Measurements from ENCODE around the gene EMID1.
A peak's percentile ranks its signal among the peaks of the same experiment; 100 is the strongest.

EMID1 gene

GRCh38 chr22:29209624-29209929, 3.9 kb downstream of the EMID1 start:
- peak overlapping the region; percentile 40 for H3K4me3 ChIP-seq (ENCODE audit: low read depth, low read length)
- no peak for DNase-seq (ENCODE audit: low read depth)
- TF ChIP-seq CTCF (IDR thresholded peaks at IDR 0.05; ENCODE audit: low read depth, low read length) (no peak), POLR2A (IDR thresholded peaks at IDR 0.05; ENCODE audit: extremely low read depth, insufficient read length) (no peak), MYC (IDR thresholded peaks at IDR 0.05; ENCODE audit: low read depth, low read length) (no peak), MAX (IDR thresholded peaks at IDR 0.05; ENCODE audit: low read depth, low read length) (no peak)

GRCh38 chr22:29211066-29211465, 5.4 kb downstream of the EMID1 start:
- peak overlapping the region; percentile 6 for H3K4me3 ChIP-seq (ENCODE audit: low read depth, low read length)
- DNase-seq (ENCODE audit: low read depth): no peak
- no peak for TF ChIP-seq MAX (IDR thresholded peaks at IDR 0.05; ENCODE audit: low read depth, low read length)
- TF ChIP-seq MYC (IDR thresholded peaks at IDR 0.05; ENCODE audit: low read depth, low read length): no peak
- no peak for TF ChIP-seq POLR2A (IDR thresholded peaks at IDR 0.05; ENCODE audit: extremely low read depth, insufficient read length)

GRCh38 chr22:29211466-29211865, 5.8 kb downstream of the EMID1 start:
- no peak overlapping the region for H3K4me3 ChIP-seq (ENCODE audit: low read depth, low read length)
- TF ChIP-seq POLR2A (IDR thresholded peaks at IDR 0.05; ENCODE audit: extremely low read depth, insufficient read length): no peak
- TF ChIP-seq CTCF (IDR thresholded peaks at IDR 0.05; ENCODE audit: low read depth, low read length): no peak
- TF ChIP-seq MAX (IDR thresholded peaks at IDR 0.05; ENCODE audit: low read depth, low read length): no peak
- TF ChIP-seq MYC (IDR thresholded peaks at IDR 0.05; ENCODE audit: low read depth, low read length): no peak
- DNase-seq (ENCODE audit: low read depth): no peak

GRCh38 chr22:29212743-29213142, 7.0 kb downstream of the EMID1 start:
- DNase-seq (ENCODE audit: low read depth): no peak
- TF ChIP-seq MYC (IDR thresholded peaks at IDR 0.05; ENCODE audit: low read depth, low read length) (no peak), MAX (IDR thresholded peaks at IDR 0.05; ENCODE audit: low read depth, low read length) (no peak), POLR2A (IDR thresholded peaks at IDR 0.05; ENCODE audit: extremely low read depth, insufficient read length) (no peak), CTCF (IDR thresholded peaks at IDR 0.05; ENCODE audit: low read depth, low read length) (no peak)
- H3K4me3 ChIP-seq (ENCODE audit: low read depth, low read length): no peak overlapping the region

GRCh38 chr22:29213493-29213892, 7.8 kb downstream of the EMID1 start:
- no peak for TF ChIP-seq CTCF (IDR thresholded peaks at IDR 0.05; ENCODE audit: low read depth, low read length)
- no peak for TF ChIP-seq MAX (IDR thresholded peaks at IDR 0.05; ENCODE audit: low read depth, low read length)
- TF ChIP-seq MYC (IDR thresholded peaks at IDR 0.05; ENCODE audit: low read depth, low read length): no peak
- TF ChIP-seq POLR2A (IDR thresholded peaks at IDR 0.05; ENCODE audit: extremely low read depth, insufficient read length): no peak
- no peak overlapping the region for H3K4me3 ChIP-seq (ENCODE audit: low read depth, low read length)
- no peak for DNase-seq (ENCODE audit: low read depth)

GRCh38 chr22:29214232-29214631, 8.5 kb downstream of the EMID1 start:
- DNase-seq (ENCODE audit: low read depth): no peak
- no peak overlapping the region for H3K4me3 ChIP-seq (ENCODE audit: low read depth, low read length)
- TF ChIP-seq POLR2A (IDR thresholded peaks at IDR 0.05; ENCODE audit: extremely low read depth, insufficient read length) (no peak), MYC (IDR thresholded peaks at IDR 0.05; ENCODE audit: low read depth, low read length) (no peak), MAX (IDR thresholded peaks at IDR 0.05; ENCODE audit: low read depth, low read length) (no peak), CTCF (IDR thresholded peaks at IDR 0.05; ENCODE audit: low read depth, low read length) (no peak)

Measured in NB4 (cell line).